Naive thymus-derived CD8-positive, alpha-beta T cell (primary cell): ENCODE results near the gene NCOA6. TPM values are rescaled to one million over a fixed set of nuclear protein-coding genes. Genes with fewer than 3 reads are reported as not detected.
A peak's percentile ranks its signal among the peaks of the same experiment; 100 is the strongest.

Experiments
- ATAC-seq, 2 donors: fragments of 150-1000 bp; cut with Tn5 transposase in 1 of 2; sonication (Bioruptor Pico), chemical (Tn5 transposase) in 1 of 2; 1 replicate in 1 of 2; 2 replicates in 1 of 2; pipeline ENCODE4 v1.10.0; 2021; ENCODE audit warnings: mild to moderate bottlenecking in 2 of 2, moderate library complexity in 2 of 2
- POLR2A ChIA-PET: fragments of 350-600 bp; sonication (Branson Sonifier 250); formaldehyde crosslinking; loops from one replicate; lab custom pipeline; 2021; ENCODE audit warnings: antibody characterized with exemption; lab: Charles Lee
- DNase-seq, 10 donors: peaks; one replicate each; pipeline versions ENCODE4 v3.0.0 to v3.0.0-alpha.2; 2020 to 2022
- H3K27ac Mint-ChIP-seq, 10 donors: one replicate each; pipeline ENCODE4 v1.8.0; 2020 to 2022; ENCODE audit warnings: mild to moderate bottlenecking in 10 of 10, mixed read lengths in 10 of 10, moderate library complexity in 4 of 10, inconsistent platforms in 1 of 10
- H3K27me3 Mint-ChIP-seq, 5 donors: one replicate each; pipeline ENCODE4 v1.8.0; 2021 to 2022; ENCODE audit warnings: mixed read lengths in 5 of 5
- H3K36me3 Mint-ChIP-seq, 3 donors: one replicate each; pipeline ENCODE4 v1.8.0; 2020 to 2022; ENCODE audit warnings: mixed read lengths in 3 of 3, mild to moderate bottlenecking in 2 of 3, inconsistent platforms in 1 of 3
- H3K4me1 Mint-ChIP-seq, 4 donors: one replicate each; pipeline ENCODE4 v1.8.0; 2021 to 2022; ENCODE audit warnings: mixed read lengths in 4 of 4
- H3K4me3 Mint-ChIP-seq, 10 donors: one replicate each; pipeline ENCODE4 v1.8.0; 2020 to 2022; ENCODE audit warnings: mild to moderate bottlenecking in 10 of 10, mixed read lengths in 10 of 10, moderate library complexity in 6 of 10, inconsistent platforms in 1 of 10
- H3K9me3 Mint-ChIP-seq, 9 donors: one replicate each; pipeline ENCODE4 v1.8.0; 2020 to 2022; ENCODE audit warnings: mixed read lengths in 9 of 9, mild to moderate bottlenecking in 3 of 9, inconsistent platforms in 1 of 9, moderate library complexity in 1 of 9
- polyA plus RNA-seq, 3 donors: library from polyadenylated mRNA; unstranded; fragments of 300-500 nt; fragmentation: Illumina TruSeq; gene quantifications; one replicate each; pipeline ENCODE4 v1.2.3, GENCODE V29; 2021
- total RNA-seq, 8 experiments: library from RNA in 2 of 8; stranded (reverse) in 2 of 8; gene quantifications; one replicate each; pipeline ENCODE4 v1.2.3 and lab custom pipeline; 2021 to 2026

NCOA6 gene
- total RNA-seq (10 to 100 TPM; 24.3 to 29.2 TPM), polyA plus RNA-seq (1 to 10 TPM; 2.8 to 8.2 (median 5.0) TPM), total RNA-seq (lab: John Stamatoyannopoulos, UW) (16.5 to 30.5 (median 24.5) reads per million in 6 experiments)

DNA sequence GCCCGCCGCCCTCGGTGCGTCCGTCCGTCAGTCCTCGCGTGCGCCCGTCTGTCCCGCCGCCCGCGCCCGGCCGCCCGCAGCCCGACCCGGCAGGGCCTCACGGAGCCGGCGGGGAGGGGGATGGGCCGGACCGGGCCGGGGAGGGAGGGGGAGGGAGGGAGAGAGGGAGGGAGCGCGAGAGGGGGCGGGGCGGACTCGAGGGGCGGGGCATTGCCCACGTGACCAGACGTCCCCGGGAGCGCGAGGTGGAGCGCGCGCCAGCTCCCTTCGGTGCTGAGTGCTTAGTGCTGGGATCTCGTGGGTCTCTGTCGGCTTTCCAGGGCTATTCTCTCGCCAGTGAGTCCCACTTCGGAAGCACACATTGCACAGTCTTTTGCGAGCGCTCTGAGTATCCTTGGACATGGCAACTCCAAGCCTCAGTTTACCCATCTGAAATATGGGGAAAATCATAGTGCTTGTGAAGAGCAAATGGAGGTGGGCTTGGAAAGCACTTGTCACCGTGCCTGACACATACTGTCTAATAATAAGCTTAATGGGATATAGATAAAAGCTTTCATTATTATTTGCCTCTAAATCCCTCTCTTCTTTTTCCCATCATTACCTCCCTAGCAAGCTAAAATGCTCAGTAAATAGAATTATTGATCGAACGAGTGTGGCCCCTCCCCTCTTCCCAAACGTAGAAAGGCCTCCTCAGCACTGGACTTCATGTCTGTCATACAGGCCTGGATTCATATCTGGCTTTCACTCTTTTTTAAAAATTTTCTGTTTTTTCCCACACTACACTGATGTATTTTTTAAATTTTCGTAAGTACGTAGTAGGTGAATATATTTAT is at the start of gene NCOA6:
NCOA6 (minus strand) TSS at position 122 of the 833 bp plus-strand sequence. CDS start 43,296 bp downstream, outside the sequence.
- Mint-ChIP-seq H3K4me1 (peaks cover 25 to 43% (median 41%) of the 10 kb centered on the region in 4 donors), H3K9me3 (no peaks in the 10 kb centered on the region), H3K4me3 (peak within 1 kb of the TSS; percentile 86 to 100 (median 96)), H3K36me3 (peaks cover 0 to 2% (median 0%) of the 10 kb centered on the region in 3 donors), H3K27ac (peak within 1 kb of the TSS; percentile 90 to 98 (median 96)), H3K27me3 (peaks cover 0 to 2% (median 0%) of the 10 kb centered on the region in 5 donors)
- DNase-seq (peak; percentile 62 to 90 (median 77)), ATAC-seq (peak; percentile 68 to 71)
- POLR2A ChIA-PET = interaction anchor here (1.3 kb wide), 2 partner anchors 131 to 266 kb away, joined by 3 to 4 read pairs; partner anchors contain the start of genes GSS and MYH7B

DNA sequence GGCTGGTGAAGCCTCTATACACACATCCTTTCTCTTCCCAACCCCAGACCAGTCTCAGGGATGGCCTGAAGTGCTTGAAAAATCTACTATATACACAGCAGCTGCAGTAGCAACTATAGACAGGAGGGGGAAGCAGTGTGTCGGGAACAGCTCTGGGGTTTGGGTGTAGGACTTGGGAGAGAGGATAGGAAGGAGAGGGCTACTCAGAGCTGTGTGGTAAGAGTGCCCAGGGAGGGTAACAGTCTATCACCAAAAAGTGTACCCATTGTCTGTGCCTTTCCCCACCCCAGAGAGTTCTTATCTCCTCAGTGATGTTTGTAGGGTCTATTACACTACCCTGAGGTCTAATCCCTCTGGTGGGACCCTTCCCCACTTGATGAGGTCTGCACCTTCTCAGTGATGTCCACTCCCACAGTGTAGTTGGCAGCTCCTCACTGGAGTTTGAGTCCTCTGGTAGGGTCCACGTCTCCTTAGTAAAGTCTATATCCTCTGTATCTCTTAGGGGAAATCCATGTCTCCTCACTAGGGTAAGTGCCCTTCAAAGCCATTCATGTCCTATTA is 48.7 kb upstream of the NCOA6 start:
- Mint-ChIP-seq H3K4me3 (peak overlapping the region; percentile 64 to 95 (median 90)), H3K27ac (peak overlapping the region in 8 of 10 donors; percentile 28 to 90 (median 78)), H3K4me1 (peaks cover 48 to 79% (median 69%) of the 10 kb centered on the region in 4 donors), H3K27me3 (no peaks in the 10 kb centered on the region), H3K9me3 (no peaks in the 10 kb centered on the region), H3K36me3 (peaks cover 0 to 3% (median 0%) of the 10 kb centered on the region in 3 donors)
- POLR2A ChIA-PET = interaction anchor here (1.1 kb wide), 1 partner anchor 82 kb away, joined by 3 read pairs; no protein-coding TSS in a partner anchor
- ATAC-seq (no peak), DNase-seq (peak in 5 of 10 donors; percentile 21 to 38 (median 31))

DNA sequence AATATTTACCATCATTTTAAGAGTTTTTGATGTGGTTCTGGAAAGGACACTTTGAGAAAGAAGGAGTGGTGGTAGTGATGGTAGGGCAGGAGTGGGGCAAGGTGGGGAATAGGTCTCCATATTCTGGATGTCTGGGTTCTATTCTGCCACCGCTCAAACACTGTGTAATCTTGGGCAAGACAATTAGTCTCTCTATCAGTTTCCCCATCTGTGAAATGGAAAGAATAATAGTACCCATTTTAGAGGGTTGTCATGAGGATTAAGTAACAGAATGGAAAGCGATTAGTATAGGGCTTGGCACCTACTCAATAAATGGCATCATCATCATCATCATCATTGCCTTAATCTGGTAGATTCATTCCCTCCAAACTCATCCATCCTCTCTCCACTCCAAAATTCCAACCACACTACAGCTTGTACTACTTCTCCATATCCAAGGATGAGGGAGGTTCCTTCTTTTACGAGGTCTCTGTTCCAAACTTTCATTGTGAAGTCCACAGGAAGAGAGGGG is 48.2 kb upstream of the NCOA6 start:
- POLR2A ChIA-PET = interaction anchor here (1.1 to 1.4 kb wide), 3 partner anchors 9 to 82 kb away, joined by 3 to 4 read pairs (median 4); no protein-coding TSS in a partner anchor
- Mint-ChIP-seq H3K4me1 (peaks cover 46 to 80% (median 67%) of the 10 kb centered on the region in 4 donors), H3K4me3 (peak overlapping the region; percentile 84 to 93 (median 90)), H3K9me3 (no peaks in the 10 kb centered on the region), H3K27ac (peak overlapping the region in 9 of 10 donors; percentile 36 to 94 (median 84)), H3K27me3 (no peaks in the 10 kb centered on the region), H3K36me3 (peaks cover 0 to 3% (median 0%) of the 10 kb centered on the region in 3 donors)
- no peak for DNase-seq
- no peak for ATAC-seq

DNA sequence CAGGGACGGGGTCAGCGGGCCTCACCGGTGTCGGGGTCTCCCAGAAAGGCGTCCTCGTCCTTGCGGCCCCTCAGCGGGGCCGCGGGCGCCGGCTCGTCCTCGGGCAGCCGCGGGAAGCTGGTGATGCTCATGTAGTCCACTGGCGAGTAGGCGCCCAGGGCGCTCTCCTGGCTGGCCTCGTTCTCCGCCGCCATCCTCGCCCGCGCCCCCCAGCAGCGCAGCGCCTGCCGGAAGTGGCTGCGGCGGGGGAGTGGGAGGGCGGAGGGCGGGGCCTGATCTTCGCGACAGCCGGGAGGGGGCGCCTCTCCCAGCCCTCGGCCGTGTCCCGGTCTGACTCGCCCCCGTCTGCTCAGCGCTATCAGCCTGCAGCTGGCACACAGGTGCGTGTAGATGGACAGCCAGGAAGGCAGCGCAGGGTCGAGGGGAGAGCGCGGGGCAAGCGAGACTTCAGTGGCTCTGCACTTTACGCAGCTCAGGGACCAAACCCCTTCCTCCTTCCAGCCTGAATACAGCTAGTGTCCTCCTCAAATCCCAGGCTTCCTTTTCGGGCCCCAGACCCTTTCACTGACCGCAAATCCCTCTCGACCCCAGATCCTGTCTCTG is 47.3 kb upstream of the NCOA6 start, which contains the start of gene GGT7:
GGT7 (minus strand) TSS at position 235 of the 603 bp plus-strand sequence; CDS start at position 194, 41 bp downstream.
- peak within 1 kb of the TSS; percentile 84 to 93 (median 90) for H3K4me3 Mint-ChIP-seq
- no peaks in the 10 kb centered on the region for H3K9me3 Mint-ChIP-seq
- H3K27me3 Mint-ChIP-seq = no peaks in the 10 kb centered on the region
- H3K27ac Mint-ChIP-seq = peak within 1 kb of the TSS in 9 of 10 donors; percentile 74 to 94 (median 90)
- ATAC-seq (peak; percentile 75 to 76), DNase-seq (peak; percentile 79 to 94 (median 87))
- POLR2A ChIA-PET = interaction anchor here (0.6 to 1.4 kb wide), 7 partner anchors 8 to 97 kb away, joined by 3 to 7 read pairs (median 4); partner anchors contain the start of genes GSS and MYH7B
- peaks cover 45 to 75% (median 67%) of the 10 kb centered on the region in 4 donors for H3K4me1 Mint-ChIP-seq
- H3K36me3 Mint-ChIP-seq = peaks cover 0 to 4% (median 0%) of the 10 kb centered on the region in 3 donors

DNA sequence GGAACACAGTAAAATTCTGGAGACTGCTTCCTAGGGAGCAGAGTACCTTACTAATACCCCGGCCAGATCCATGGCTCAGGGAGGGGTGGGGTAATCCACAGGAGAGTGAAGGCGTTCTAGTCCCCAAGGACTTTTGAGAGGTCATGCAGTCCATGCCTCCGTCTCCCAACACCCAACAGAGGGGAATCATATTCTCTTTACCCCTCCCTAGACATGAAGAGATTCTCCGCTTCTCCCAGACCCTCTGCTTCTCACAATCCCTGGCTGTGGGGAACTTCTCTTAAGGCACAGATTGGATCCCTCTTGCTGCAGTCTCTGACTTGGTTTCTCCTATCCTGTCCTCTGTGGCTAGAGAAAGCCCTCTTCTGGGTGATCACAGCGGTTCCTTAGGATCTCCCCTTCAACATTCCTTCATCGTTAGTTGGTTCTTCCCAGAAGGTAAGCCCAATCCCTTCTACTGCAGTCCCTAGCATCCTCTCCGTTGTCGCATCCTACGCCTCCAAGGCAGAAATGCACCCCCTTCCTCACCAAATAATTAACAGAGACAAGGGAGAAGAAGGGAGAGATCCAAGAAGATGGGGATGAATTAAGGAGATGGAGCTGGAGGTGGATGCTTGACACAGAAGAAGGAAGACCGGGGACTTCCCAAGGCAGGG is 46.6 kb upstream of the NCOA6 start:
- no peaks in the 10 kb centered on the region for H3K27me3 Mint-ChIP-seq
- peaks cover 45 to 72% (median 64%) of the 10 kb centered on the region in 4 donors for H3K4me1 Mint-ChIP-seq
- H3K27ac Mint-ChIP-seq = peak overlapping the region in 9 of 10 donors; percentile 61 to 93 (median 77)
- H3K4me3 Mint-ChIP-seq = peak overlapping the region; percentile 84 to 93 (median 87)
- H3K36me3 Mint-ChIP-seq = peaks cover 0 to 5% (median 0%) of the 10 kb centered on the region in 3 donors
- POLR2A ChIA-PET = interaction anchor here (0.6 to 1.4 kb wide), 8 partner anchors 7 to 98 kb away, joined by 3 to 7 read pairs (median 4); partner anchors contain the start of genes GSS and MYH7B
- DNase-seq = peak in 1 of 10 donors; percentile 8
- ATAC-seq = no peak
- no peaks in the 10 kb centered on the region for H3K9me3 Mint-ChIP-seq

DNA sequence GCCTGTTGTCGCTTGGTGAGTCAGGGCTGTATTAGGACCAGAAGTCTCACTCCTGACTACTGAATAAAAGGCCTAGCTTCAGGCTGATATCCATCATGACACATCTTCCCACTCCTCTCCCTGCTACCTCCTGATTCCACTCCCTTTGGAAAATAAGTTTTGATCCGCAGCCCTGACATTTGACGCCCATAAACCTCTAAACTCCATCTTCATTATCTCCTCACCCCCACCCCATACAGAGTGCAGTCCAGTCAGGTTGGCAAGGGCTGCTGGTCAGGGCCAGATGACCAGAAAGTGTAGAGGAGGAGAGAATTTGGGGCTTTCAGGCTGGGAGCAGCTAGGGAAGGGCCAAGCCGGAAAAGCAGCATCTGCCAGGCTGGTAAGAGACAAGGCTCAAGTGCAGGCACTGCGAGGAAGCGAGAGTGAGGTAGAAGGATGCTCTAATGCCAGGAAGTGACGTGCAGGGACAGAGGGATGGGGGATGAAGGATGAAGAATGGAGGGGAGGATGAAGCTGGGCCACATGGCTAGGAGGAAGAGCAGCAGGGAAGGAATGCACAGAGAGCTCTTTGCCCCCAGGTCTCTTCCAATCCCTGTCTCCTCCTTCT is 46.0 kb upstream of the NCOA6 start:
- peak overlapping the region in 9 of 10 donors; percentile 13 to 93 (median 72) for H3K27ac Mint-ChIP-seq

DNA sequence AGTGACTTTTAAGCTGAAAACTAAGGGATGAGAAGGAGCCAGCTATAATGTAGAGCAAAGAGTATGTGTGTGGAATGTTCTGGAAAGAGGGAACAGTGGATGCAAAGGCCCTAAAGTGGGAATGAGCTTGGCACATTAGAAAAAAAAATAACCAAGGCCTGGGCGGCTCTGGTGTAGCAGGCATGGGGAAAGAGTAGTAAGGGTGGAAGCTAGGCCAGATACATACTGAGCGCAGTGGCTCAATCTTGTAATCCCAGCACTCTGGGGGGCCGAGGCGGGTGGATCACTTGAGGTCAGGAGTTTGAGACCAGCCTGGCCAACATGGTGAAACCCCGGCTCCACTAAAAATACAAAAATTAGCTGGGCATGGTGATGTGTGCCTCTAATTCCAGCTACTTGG is 38.8 kb upstream of the NCOA6 start:
- no peaks in the 10 kb centered on the region for H3K9me3 Mint-ChIP-seq
- H3K4me1 Mint-ChIP-seq = peaks cover 0 to 15% (median 5%) of the 10 kb centered on the region in 4 donors
- POLR2A ChIA-PET = interaction anchor here (0.7 to 1.6 kb wide), 2 partner anchors 9 to 448 kb away, joined by 3 to 4 read pairs; partner anchors contain the start of gene GGT7
- DNase-seq = no peak
- no peaks in the 10 kb centered on the region for H3K27me3 Mint-ChIP-seq
- peaks cover 0 to 42% (median 7%) of the 10 kb centered on the region in 3 donors for H3K36me3 Mint-ChIP-seq
- peak overlapping the region in 3 of 10 donors; percentile 3 to 64 (median 37) for H3K27ac Mint-ChIP-seq
- no peak overlapping the region for H3K4me3 Mint-ChIP-seq
- no peak for ATAC-seq

More for the DNA sequence above, 46.0 kb upstream of the NCOA6 start:
- H3K27me3 Mint-ChIP-seq = no peaks in the 10 kb centered on the region
- H3K4me3 Mint-ChIP-seq = peak overlapping the region; percentile 84 to 93 (median 87)
- H3K36me3 Mint-ChIP-seq = peaks cover 0 to 9% (median 0%) of the 10 kb centered on the region in 3 donors
- ATAC-seq = no peak
- peaks cover 42 to 71% (median 59%) of the 10 kb centered on the region in 4 donors for H3K4me1 Mint-ChIP-seq
- no peaks in the 10 kb centered on the region for H3K9me3 Mint-ChIP-seq
- POLR2A ChIA-PET = interaction anchor here (0.5 kb wide), 1 partner anchor 102 kb away, joined by 4 read pairs; no protein-coding TSS in a partner anchor
- DNase-seq = no peak

DNA sequence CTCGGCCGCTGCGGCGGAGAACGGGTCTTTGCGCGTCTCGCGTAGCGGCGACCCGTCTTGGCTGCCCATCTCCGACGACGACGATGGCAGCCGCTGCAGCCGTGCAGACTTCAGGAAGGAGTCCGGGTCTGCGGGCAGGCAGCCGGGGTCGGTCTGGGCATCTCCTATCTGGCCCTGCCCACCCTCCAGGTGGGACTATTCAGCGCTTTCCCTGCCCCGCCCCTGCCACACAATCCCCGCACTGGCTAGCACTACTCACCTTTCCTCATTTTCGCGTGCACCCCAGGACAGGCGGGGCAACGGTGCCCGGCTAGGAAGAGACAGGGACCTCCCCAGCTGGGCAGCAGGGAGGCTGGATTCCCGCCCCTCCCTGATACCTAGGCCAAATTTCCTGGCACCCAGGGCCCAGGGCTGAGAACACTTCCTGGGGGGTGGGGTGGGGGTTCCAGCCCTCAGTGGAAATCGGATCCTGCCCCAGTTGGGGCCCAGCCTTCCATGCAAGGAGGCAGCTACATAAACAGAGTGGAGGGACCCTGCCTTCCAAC is 38.0 kb upstream of the NCOA6 start:
- Mint-ChIP-seq H3K4me1 (peaks cover 0 to 11% (median 4%) of the 10 kb centered on the region in 4 donors), H3K27me3 (no peaks in the 10 kb centered on the region), H3K36me3 (peaks cover 0 to 45% (median 7%) of the 10 kb centered on the region in 3 donors), H3K4me3 (no peak overlapping the region), H3K27ac (peak overlapping the region in 3 of 10 donors; percentile 22 to 64 (median 37)), H3K9me3 (no peaks in the 10 kb centered on the region)
- ATAC-seq (no peak), DNase-seq (no peak)
- POLR2A ChIA-PET = no interaction called here

DNA sequence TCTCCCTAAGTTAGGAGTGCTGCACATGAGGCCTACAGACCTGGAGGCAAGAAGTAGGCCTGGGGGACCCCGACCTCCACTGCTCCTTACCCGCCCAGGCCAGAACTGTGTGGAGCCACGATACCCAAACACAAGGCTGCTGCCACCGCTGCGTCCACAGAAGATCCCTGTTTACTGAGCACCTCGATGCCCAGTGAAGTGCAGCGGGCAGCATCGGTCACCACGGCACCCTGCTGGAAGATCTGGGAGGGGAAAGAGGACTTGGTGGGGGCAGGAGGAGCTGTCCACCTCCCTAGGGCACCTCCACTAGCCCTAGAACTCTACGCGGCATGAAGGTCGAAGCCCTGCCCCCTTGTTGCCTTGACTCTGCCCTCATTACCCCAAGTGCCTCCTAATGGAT is 37.3 kb upstream of the NCOA6 start:
- Mint-ChIP-seq H3K27me3 (no peaks in the 10 kb centered on the region), H3K4me1 (peaks cover 0 to 10% (median 4%) of the 10 kb centered on the region in 4 donors), H3K27ac (peak overlapping the region in 4 of 10 donors; percentile 22 to 65 (median 46)), H3K4me3 (no peak overlapping the region), H3K36me3 (peaks cover 0 to 50% (median 7%) of the 10 kb centered on the region in 3 donors), H3K9me3 (no peaks in the 10 kb centered on the region)
- POLR2A ChIA-PET = no interaction called here
- no peak for ATAC-seq
- no peak for DNase-seq

DNA sequence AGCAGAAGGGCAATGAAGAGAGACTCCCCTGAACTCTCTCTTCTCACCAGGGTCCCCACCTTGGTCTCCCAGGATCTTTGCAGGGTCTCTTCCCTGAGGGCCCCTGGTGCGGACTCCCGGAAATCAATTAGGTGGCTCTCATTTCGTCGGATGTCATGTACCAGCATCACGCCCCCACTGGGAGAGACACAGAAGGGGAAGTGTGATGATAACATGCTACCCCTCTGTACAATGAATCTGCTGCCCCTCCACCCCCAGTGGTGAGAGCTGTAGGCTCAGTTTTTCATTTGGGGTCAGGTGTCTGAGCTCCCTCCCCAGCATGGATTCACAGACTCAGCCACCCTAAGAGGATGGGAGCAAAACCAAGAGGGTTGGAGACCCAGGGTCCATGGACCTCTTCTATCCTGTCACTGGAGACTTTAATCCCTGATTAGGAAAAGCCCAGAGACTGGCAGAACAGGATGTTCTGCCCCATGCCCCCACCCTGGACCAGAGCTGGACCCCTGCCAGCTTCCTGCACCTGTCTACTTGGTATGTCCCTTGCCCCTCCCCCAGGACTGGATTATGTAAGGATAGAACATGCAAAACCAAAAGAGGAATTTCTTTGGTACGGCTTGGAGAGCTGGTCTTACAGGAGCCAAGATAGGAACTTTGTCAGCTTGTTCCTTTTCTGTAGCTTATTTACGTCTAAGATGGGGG is 36.1 kb upstream of the NCOA6 start:
- no peak overlapping the region for H3K4me3 Mint-ChIP-seq
- H3K27me3 Mint-ChIP-seq = no peaks in the 10 kb centered on the region
- peaks cover 0 to 7% (median 3%) of the 10 kb centered on the region in 4 donors for H3K4me1 Mint-ChIP-seq
- POLR2A ChIA-PET = no interaction called here
- H3K9me3 Mint-ChIP-seq = no peaks in the 10 kb centered on the region
- H3K27ac Mint-ChIP-seq = peak overlapping the region in 3 of 10 donors; percentile 22 to 41 (median 28)
- ATAC-seq (no peak), DNase-seq (no peak)
- H3K36me3 Mint-ChIP-seq = peaks cover 0 to 49% (median 7%) of the 10 kb centered on the region in 3 donors
